GM19023 (cell line): ENCODE measurements around the gene APOD.

ENCODE experiments used
- ATAC-seq: cut with Tn5 transposase; IDR thresholded peaks from one replicate; pipeline ENCODE4 v1.9.1; 2021; ENCODE audit warnings: mild to moderate bottlenecking, moderate library complexity; ENCODE audit not compliant: unreplicated experiment

The APOD gene

GRCh38 chr3:195555110-195555509 lies 28.6 kb downstream of the APOD start:
- no peak for ATAC-seq

DNA sequence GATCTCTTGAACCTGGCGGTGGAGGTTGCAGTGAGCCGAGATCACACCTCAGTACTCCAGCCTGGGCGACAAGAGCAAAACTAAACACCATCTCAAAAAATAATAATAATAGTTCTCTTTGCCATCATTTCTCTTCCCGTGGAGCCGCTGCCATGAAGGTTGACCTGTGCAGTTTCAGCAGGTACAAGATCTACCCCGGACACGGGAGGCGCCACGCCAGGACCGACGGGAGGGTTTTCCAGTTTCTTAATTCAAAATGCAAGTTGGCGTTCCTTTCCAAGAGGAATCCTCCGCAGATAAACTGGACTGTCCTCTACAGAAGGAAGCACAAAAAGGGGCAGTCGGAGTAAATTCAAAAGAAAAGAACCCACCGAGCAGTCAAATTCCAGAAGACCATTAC lies 29.3 kb downstream of the APOD start:
- ATAC-seq: no peak

GRCh38 chr3:195553268-195553667 lies 30.5 kb downstream of the APOD start:
- no peak for ATAC-seq

DNA sequence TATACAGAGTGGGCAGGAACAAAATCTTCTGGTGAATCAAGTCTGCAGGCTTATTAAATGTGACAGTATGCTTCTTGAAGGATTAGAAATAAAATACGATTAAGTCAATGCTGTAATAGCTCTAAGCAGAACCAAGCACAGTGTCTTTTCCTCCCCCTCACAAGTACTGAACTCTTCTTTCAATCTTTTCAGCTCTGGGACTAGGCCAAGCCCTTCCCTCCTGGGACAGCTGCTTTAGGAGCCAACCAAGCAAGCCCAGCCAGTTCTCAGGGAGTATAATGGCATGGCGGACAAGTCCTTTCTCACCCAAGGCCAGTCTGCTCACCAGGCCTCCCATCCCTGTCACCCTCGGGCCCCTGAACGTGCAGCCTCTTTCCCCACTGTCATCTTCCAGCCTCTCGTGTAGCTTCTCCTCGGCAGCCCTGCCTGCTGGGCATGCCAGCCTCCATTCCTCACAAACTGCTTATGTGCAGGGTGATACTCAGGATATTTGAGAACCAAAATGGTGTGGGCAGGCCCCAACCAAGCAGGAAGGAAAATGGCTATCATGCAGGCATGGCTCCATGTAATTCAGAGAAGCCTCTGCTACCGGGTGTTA lies 32.3 kb downstream of the APOD start:
- no peak for ATAC-seq

- ATAC-seq: no peak
These were observed 33.0 kb downstream of the APOD start for GRCh38 chr3:195550723-195551122.

GRCh38 chr3:195549931-195550519 lies 33.7 kb downstream of the APOD start:
- ATAC-seq: peak; percentile 76

DNA sequence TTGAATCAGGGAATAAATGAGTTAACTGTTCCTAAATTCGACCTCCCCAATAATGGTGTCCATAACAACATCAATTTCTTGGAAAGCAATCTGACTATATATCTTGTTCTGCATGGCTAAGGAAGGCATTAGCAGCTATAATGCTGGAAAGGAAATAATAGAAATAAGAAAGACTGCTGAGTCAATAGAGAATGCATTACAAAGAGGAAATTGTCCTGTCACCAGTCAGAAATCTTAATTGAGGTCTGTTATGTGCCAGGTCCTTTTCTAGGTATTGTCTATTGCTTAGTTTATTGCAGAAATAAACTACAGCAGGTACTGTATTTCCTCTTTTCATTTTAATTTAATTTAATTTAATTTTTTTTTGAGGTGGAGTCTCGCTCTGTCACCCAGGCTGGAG lies 34.8 kb downstream of the APOD start:
- ATAC-seq: no peak

DNA sequence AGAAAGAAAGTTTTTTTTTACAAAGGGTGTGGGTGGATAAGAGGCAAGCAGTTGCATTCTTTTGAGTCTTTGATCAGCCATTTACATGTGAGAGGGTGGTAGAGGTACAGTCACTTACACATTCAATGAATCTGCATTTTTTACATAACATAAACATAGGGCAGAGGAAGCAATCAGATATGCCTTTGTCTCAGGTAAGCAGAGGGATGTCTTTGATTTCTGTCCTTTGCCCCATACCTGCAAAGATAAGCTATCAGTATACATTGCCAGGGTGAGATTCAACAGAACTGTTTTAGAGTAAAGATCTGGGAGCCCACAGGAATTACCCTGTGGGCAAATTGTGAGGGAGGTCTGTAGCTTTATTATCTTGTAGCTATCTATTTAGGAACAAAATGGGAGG lies 35.2 kb downstream of the APOD start:
- ATAC-seq: no peak

- no peak for ATAC-seq
These were observed 35.7 kb downstream of the APOD start for GRCh38 chr3:195548006-195548405.

DNA sequence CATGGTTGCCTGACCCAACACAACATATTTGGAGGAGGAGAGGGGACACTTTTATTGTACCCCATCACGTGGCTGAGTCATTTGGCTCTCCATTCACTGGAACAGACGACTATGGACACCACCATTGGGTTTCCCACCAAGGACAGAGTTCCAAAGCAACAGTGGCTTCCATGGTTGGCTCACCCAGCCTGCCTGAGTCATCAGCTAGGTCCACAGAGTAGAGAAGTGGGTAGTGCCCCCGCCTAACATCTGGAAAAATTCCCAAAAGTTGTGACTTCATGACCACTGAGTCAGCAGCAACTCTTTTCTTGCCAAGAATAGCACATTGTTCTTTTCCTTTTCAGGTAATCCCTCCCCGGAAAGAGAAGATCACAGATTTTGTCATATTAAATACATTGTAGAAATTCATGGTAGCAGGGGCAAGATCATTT lies 37.6 kb downstream of the APOD start:
- no peak for ATAC-seq

DNA sequence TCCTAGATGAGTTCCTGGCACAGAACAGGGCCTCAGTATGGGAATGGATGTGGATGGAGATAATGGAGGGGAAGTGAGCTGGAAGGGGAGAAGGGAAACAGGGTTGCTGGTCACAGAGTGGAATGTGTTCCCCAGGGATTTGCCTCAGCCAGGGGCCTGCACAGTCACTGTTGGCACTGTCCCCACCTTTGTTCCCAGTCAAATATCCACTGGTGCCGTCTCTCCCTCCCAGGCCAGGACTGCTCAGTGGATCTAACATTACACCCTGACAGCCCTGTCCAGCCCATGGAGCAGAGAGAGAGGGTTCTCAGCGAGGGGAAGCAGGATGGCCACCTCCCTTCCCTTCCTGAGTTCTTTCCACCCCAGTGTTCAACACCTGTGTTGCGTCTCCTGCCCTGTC lies 39.1 kb downstream of the APOD start:
- no peak for ATAC-seq

DNA sequence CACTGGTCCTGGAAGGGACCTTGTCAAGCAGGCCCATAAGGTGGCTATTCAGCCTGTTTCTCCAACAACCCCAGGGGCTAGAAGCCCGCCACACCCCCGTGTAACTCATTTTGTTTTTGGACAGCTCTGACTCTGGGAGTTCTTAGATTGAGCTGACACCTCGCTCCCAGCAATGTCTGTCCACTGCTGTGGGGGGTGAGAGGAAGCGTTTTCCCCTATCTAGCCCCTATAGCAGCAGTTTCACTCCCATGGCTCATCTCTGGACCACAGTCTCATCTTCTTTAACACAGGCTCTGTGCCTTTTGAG lies 39.6 kb downstream of the APOD start:
- no peak for ATAC-seq

DNA sequence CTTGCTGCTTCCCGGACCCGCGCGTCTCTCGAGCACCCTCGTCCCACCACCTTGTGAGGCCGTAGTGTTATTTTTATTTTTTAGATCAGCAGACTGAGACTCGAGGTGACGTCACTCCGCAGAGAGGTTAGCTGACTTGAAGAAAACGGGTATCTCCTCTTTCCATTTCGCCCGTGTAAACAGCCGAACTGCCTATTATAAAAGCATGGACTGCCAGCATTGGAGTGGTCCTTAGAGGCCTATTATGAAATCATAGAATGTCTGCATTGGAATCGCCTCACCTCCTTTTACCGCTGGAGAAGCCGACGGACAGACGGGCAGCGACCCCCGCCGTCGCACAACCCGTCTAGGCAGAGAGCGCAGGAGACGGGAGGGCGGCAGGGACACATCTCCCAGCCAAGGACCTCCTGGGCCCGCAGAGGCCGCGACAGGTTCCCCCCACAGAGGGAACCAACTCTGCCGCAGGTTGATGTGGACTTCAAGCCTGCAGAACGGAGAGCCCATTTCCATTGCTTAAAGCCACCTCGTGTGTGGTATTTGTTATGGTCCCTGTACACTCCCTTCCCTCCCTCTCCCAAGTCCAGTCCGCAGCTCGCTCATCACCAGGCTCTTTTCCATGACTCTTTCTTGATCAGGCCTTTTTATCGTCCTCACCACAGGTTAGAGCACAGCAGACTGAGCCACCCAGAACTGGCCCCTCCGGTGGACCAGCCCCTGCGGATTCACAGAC lies 40.1 kb downstream of the APOD start:
- no peak for ATAC-seq

- ATAC-seq: peak; percentile 76
These were observed 40.8 kb downstream of the APOD start, which contains the start of gene PPP1R2 for GRCh38 chr3:195542698-195543499. PPP1R2 (minus strand) TSS chr3:195543325; CDS start chr3:195543025, 300 bp downstream.

DNA sequence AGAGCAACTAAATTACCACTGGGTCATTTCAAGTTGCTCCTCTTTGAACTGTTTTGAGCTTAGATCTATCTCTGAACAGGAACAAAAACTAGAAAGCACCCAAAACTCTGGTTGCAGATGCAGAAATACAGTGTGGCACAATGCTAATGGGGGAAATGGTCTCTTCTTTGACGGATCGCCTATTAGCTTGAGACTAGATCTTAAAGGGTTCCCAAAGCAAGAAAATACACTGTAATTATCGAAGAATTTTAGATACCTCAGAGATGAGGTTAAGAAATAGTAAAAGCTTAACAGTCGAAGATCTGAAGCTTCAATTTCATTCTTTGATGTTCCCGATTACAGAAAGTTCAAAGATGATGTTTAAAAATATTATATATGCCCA lies 41.4 kb downstream of the APOD start:
- ATAC-seq: no peak

GRCh38 chr3:195540511-195540910 lies 43.2 kb downstream of the APOD start:
- no peak for ATAC-seq

DNA sequence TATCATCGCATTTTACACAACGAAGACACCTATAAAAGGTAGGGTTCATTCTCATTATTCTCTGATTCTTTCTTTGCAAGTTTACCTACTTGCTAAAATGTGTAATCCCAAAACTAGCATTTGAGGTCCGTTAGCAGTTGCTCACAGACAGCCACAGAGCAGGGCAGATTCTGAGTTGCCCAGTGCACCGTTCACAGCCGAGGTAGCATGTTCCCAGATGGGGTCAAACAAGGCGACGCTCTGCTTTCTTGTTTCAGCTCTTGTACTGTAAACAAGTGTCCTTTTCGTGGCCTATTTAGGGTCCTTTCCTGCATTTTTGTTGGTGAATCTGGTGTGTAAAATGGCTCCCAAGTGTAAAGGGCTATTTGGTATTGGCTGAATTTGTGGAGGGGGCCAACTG lies 43.7 kb downstream of the APOD start:
- no peak for ATAC-seq

GRCh38 chr3:195539479-195539878 lies 44.3 kb downstream of the APOD start:
- no peak for ATAC-seq

GRCh38 chr3:195537995-195538394 lies 45.7 kb downstream of the APOD start:
- ATAC-seq: no peak

- ATAC-seq: no peak
These were observed 48.4 kb downstream of the APOD start for GRCh38 chr3:195535293-195535692.

DNA sequence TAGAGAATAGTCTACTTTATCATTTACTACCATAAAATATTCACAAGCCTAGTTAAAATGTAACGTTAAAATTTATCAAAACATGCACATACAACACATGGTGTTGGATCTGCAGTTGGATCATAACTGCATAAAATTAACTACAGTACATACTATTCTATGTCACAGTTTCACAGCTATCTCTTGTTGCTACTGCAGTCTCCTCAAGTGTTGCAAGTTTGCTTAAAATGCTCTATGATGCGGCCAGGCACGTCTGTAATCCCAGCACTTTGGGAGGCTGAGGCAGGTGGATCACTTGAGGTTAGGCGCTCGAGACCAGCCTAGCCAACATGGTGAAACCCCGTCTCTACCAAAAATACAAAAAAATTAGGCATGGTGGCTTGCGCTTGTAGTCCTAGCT lies 50.9 kb downstream of the APOD start:
- ATAC-seq: no peak

- ATAC-seq: no peak
These were observed 51.4 kb downstream of the APOD start for GRCh38 chr3:195532345-195532744.
